Astrocyte of the cerebellum (primary cell): Measurements from ENCODE around the gene APEX1.

Experiments
- DNase-seq: peaks from one replicate; pipeline ENCODE4 v3.0.0-alpha.2; 2011; ENCODE audit warnings: low read depth
- H3K4me3 ChIP-seq: 2 replicates; pipeline ENCODE4 v1.5.1; 2011; ENCODE audit warnings: mild to moderate bottlenecking, low read depth, low read length, moderate library complexity
- in situ Hi-C: cut with HindIII; loops from 2 replicates; pipeline ENCODE4 v1.10.0; 2017; ENCODE audit warnings: low sequenced_read_pairs
- TF ChIP-seq, protein P1 (sequence below): IDR thresholded peaks from 2 replicates; pipeline ENCODE4 v1.5.1; 2012; ENCODE audit warnings: low read length, low read depth, moderate library complexity, mild to moderate bottlenecking; ENCODE audit errors: missing control alignments

APEX1 gene

DNA sequence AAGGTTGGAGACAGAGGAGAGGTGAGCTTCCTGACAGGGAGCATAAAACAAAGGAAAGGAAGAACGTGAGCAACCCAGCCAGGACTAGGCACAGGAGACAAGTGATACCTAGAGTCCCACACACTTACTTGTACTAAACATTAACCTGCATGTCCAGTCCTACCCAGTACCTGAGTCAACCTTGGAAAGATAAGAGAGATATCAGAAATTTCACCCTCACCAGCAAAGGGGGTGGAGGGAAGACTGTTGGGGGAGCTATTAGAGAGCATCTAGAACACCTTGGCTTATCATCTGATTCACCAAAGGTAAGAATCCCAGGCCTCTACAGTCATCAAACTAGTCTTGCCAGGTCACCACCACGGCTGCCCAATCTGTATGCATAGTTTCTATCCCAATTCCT lies 30.2 kb upstream of the APEX1 start:
- H3K4me3 ChIP-seq, result no peak overlapping the region
- in situ Hi-C loops, result no loop called here
- DNase-seq, result no peak
- TF ChIP-seq, protein P1, sequence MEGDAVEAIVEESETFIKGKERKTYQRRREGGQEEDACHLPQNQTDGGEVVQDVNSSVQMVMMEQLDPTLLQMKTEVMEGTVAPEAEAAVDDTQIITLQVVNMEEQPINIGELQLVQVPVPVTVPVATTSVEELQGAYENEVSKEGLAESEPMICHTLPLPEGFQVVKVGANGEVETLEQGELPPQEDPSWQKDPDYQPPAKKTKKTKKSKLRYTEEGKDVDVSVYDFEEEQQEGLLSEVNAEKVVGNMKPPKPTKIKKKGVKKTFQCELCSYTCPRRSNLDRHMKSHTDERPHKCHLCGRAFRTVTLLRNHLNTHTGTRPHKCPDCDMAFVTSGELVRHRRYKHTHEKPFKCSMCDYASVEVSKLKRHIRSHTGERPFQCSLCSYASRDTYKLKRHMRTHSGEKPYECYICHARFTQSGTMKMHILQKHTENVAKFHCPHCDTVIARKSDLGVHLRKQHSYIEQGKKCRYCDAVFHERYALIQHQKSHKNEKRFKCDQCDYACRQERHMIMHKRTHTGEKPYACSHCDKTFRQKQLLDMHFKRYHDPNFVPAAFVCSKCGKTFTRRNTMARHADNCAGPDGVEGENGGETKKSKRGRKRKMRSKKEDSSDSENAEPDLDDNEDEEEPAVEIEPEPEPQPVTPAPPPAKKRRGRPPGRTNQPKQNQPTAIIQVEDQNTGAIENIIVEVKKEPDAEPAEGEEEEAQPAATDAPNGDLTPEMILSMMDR, result no peak

DNA sequence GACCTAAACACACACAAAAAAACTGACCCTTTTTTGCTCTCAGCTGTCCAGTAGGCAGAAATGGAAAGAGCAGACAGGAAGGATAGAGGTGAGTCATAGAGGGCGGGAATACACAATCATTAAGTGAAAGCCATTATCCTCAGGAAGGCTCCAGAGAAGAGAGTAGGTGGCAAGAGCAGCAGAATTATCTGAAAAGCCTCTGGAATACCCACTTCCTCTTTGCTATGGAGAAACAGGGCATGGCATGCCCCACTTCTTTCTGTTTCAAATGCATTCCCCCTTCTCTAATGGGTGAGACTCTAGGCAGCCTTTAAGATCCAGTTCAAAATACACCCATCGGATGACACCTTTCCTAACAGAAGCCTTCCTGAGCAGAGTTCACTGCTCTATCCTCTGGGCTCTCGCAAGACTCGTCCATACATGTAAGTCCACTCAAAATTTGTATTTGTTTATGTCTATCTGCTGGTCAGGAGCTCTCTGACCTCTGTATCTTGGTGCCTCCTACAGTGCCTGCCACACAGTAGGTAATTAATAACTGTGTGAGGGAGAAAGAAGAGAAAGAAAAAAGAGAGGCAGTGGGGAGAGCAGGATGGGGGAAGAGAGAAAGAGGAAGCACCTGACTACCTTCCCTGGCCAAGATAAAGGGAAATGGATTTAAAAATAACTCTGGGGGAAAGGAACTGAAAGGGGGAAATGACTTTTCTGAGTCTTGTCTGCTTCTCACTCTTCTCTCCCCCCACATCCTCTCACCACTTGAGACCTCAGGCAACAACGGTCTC lies 27.6 kb upstream of the APEX1 start:
- TF ChIP-seq, protein P1, result no peak
- in situ Hi-C loops, result no loop called here
- DNase-seq, result peak; percentile 35
- no peak overlapping the region for H3K4me3 ChIP-seq

DNA sequence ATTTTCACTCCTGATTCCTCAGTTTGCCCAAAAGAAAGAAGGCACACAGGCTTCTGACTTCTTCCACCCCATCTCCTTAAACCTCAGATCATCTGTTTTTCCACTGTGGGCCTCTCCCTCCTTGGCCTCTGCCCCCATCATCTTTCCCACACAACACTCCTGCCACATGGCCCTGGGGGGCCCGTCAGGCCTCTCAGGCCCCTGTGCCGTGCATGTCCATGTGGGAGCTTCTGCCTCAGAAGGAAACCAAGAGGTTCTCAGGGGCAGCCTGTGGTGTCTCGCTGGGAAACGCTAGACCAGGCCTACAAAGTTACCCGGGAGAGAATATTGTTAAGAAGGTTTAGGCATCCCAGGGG lies 27.0 kb upstream of the APEX1 start:
- TF ChIP-seq, protein P1, result no peak
- no peak overlapping the region for H3K4me3 ChIP-seq
- DNase-seq, result no peak
- in situ Hi-C loops, result no loop called here

- in situ Hi-C loops, result no loop called here
- no peak overlapping the region for H3K4me3 ChIP-seq
Observed at GRCh38 chr14:20428802-20429201, 26.2 kb upstream of the APEX1 start.

GRCh38 chr14:20429801-20430669 lies 25.0 kb upstream of the APEX1 start:
- TF ChIP-seq, protein P1, result no peak
- in situ Hi-C loops, result no loop called here
- no peak for DNase-seq
- no peak overlapping the region for H3K4me3 ChIP-seq

More at GRCh38 chr14:20428802-20429201, 26.2 kb upstream of the APEX1 start:
- TF ChIP-seq, protein P1, result no peak
- no peak for DNase-seq

DNA sequence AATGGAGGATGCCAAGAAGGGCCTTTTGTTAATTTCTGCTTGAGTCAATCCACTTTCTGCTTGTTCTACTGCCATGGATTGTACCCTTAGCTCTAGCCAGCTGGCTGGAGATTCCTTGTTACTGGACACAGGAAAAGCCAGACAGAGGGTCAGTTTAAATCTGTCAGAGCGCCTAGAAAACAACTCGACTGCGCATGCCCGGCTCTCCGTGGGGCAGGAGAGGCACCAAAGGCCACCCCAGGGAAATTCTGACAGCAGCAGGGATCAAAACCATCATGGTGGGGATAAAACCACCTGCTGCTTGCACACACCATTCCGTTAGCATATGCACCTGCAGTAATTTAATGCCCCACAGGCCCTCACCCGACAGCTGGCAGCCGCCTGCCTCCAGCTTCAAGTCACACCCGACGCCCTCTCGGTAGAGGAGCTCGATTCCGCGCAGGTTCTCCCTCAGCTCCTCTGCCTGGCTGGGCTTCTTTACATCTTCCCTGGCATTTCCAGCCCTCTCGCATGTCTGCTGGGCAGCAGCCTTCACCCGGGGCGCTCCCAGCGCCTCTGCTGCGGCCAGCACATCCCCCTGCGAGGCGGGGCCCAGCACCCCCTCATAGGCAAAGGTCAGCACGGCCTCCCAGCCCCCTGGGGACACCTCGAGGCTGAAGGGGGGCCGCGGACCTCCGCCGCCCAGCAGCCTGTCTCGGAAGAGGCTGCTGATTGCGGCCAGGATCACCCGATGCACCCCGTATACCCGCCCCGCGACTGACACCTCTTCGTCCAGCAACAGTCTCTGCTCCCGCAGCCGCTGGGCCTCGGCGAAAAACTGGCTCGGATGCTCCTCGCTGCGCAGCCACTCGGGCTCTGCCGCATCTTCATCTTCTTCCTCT lies 20.1 kb upstream of the APEX1 start:
- peak overlapping the region; percentile 5 for H3K4me3 ChIP-seq
- DNase-seq, result no peak
- in situ Hi-C loops, result no loop called here

More for the DNA sequence above, 20.1 kb upstream of the APEX1 start:
- TF ChIP-seq, protein P1, result no peak
